GM19395 (cell line): ENCODE measurements around the gene KRTAP22-2.

Source experiments
- ATAC-seq: cut with Tn5 transposase; IDR thresholded peaks from one replicate; pipeline ENCODE4 v1.9.1; 2021; ENCODE audit warnings: mild to moderate bottlenecking, moderate library complexity; ENCODE audit not compliant: unreplicated experiment

The KRTAP22-2 gene

GRCh38 chr21:30563630-30564029 lies 26.6 kb downstream of the KRTAP22-2 start:
- no peak for ATAC-seq

- ATAC-seq: no peak
Measured at GRCh38 chr21:30563072-30563471, 27.1 kb downstream of the KRTAP22-2 start.

- ATAC-seq: no peak
Measured at GRCh38 chr21:30561957-30562356, 28.2 kb downstream of the KRTAP22-2 start.

- no peak for ATAC-seq
Measured at GRCh38 chr21:30561264-30561895, 28.8 kb downstream of the KRTAP22-2 start, which contains the start of gene KRTAP19-7. Gene KRTAP19-7, minus strand, starts transcription at chr21:30561314. Its CDS starts 25 bp downstream, at chr21:30561289.

- no peak for ATAC-seq
Measured at GRCh38 chr21:30555095-30555494, 35.1 kb downstream of the KRTAP22-2 start.

- no peak for ATAC-seq
Measured at GRCh38 chr21:30552782-30553181, 37.4 kb downstream of the KRTAP22-2 start.

- ATAC-seq: no peak
Measured at GRCh38 chr21:30541764-30542163, 48.4 kb downstream of the KRTAP22-2 start, which contains the start of gene KRTAP19-6. Gene KRTAP19-6, minus strand, starts transcription at chr21:30541864. Its CDS starts 31 bp downstream, at chr21:30541833.
